ENCODE data around the gene IGSF10.
"Not testable (repeated sequence)": the region's sequence is repeated elsewhere in the genome, so short reads cannot be mapped to it uniquely, and the experiment has no call there.

IGSF10 gene
- total RNA-seq: 0 reads per million in 4 donors

- no peak for DNase-seq
Observed at GRCh38 chr3:151460774-151461450, at the start of gene IGSF10. Gene IGSF10, minus strand, starts transcription at chr3:151461061. Its CDS starts 2,352 bp downstream, at chr3:151458709.

DNA sequence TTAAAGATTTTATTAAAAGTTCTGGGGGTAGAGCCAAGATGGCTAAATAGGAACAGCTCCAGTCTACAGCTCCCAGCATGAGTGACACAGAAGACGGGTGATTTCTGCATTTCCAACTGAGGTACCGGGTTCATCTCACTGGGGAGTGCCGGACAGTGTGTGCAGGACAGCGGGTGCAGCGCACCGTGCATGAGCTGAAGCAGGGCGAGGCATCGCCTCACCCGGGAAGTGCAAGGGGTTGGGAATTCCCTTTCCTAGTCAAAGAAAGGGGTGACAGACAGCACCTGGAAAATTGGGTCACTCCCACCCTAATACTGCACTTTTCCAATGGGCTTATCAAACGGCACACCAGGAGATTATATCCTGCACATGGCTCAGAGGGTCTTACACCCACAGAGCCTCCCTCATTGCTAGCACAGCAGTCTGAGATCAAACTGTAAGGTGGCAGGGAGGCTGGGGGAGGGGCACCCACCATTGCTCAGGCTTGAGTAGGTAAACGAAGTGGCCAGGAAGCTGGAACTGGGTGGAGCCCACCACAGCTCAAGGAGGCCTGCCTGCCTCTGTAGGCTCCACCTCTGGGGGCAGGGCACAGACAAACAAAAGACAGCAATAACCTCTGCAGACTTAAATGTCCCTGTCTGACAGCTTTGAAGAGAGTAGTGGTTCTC, 48.7 kb upstream of the IGSF10 start:
- not testable (repeated sequence) for DNase-seq

DNA sequence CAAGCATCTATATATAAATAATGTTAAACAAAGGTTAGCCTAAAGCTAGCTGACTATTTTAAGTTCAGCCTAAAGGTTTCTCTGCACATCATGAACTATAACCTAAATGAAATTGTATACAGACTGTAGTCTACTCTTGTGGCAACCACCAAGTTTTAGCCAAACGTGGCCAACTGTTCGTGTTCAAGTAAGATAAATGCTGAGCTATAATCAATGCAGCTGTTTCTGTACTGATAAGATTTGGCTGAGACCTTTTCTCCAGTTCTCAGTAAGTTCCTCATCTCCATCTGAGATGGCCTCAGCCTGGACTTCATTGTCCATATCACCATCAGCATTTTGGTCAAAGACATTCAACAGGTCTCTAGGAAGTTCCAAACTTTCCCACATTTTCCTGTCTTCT, 43.7 kb upstream of the IGSF10 start:
- no peak for DNase-seq

- DNase-seq: no peak
Observed at GRCh38 chr3:151503074-151503473, 42.2 kb upstream of the IGSF10 start.

DNA sequence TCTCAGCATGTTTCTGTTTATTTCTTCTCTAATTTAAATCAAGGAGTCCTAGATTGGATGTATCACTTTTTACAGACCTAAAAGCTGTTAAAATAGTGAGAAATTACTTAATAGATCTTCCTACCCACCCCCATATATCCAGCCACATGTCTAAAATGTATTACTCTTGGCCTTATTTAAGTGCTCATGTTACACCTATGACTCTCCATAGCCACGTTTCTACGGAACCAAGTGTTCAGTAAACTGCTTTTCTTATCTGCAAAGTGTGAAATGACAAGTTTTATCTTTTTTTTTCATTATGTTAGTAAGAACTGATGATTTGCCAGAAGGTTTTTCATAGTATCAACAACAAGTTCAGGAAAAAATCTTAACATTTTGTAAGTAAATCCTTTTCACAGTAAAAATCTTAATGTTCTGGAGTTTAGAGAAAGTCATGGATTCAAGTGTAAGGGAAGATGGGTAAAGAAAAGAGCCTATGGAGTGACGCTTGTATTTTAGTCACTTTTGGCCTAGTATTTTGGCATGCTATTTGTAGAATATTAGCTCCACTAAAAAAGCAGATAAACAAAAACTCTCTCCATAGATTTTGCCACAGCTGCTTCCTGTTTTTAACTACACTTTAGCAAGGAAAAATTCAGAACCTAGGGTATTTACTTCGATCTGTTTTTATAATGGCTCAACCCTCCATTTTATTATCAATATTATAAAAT, 41.2 kb upstream of the IGSF10 start:
- no peak for DNase-seq

DNA sequence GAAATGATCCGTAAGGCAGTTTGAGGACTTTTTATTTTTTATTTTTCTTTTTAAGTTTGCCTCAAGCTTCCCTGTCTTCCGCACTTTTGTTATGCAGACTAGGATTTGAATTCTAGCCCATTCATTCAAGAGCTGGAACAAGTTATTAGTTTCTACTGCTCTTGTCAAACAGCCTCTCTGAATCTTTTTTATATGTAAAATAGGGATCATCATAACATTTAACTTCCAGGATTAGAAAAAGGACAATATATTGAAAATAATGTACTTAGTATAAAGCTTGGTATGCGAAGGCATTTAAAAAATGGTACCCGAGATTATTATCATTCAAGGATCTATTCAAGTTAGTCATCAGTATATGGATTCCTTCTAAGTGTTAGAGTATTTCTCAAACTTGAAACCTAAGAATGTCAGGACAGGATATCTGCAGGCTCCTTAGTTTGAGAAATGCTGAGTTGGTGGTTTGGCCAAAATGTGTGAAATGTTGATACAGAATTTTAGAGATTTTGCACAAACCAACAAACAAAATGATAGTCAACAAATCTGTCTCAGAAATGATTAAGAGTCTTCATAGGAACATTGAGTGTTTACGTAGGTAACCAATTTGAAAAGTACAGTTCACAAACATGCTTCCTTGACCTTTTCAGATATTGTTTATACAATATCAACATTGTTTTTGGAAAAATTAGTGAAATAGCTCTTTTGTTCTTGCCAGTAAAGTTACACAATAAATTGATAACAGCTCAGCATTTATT, 40.5 kb upstream of the IGSF10 start:
- no peak for DNase-seq

GRCh38 chr3:151499168-151499567, 38.3 kb upstream of the IGSF10 start:
- DNase-seq: no peak

DNA sequence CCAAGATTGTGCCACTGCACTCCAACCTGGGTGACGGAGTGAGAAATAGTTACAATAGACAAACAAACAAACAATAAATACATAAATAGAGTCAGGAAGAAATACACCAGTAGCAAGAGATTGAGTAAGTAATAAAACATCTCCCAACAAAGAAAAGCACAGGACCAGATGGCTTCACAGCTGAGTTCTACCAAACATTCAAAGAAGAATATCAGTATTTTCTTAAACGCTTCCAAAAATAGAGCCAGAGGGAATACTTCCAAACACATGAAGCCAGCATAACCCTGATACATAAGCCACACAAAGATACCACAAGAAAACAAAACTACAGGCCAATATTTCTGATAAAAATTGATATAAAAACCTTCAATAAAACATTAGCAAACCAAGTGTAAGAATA, 30.7 kb upstream of the IGSF10 start:
- no peak for DNase-seq

GRCh38 chr3:151487833-151488232, 27.0 kb upstream of the IGSF10 start:
- not testable (repeated sequence) for DNase-seq

DNA sequence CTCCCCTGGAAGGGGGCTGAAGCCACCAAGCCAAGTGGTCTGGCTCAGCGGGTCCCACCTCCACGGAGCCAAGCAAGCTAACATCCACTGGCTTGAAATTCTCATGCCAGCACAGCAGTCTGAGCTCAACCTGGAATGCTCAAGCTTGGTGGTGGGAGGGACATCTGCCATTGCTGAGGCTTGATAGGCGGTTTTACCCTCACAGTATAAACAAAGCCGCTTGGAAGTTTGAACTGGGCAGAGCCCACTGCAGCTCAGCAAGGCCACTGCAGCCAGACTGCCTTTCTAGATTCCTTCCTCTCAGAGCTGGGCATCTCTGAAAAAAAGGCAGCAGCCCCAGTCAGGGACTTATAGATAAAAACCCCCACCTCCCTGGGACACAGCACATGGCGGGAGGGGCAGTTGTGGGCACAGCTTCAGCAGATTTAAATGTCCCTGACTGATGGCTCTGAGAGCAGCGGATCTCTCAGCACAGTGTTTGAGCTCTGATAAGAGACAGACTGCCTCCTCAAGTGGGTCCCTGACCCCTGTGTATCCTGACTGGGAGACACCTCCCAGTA, 23.2 kb upstream of the IGSF10 start:
- no peak for DNase-seq

DNA sequence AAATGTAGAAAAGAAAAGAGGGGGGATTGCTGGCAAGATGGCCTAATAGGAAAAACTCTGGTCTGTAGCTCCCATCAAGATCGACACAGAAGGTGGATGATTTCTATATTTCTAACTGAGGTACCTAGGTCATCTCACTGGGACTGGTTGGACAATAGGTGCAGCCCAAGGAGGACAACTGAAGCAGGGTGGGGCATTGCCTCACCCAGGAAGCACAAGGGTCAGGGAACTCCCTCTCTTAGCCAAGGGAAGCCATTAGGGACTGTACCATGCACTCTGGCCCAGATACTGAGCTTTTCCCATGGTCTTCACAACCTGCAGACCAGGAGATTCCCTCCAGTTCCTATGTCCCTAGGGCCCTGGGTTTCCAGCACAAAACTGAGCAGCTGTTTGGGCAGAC, 22.6 kb upstream of the IGSF10 start:
- no peak for DNase-seq

DNA sequence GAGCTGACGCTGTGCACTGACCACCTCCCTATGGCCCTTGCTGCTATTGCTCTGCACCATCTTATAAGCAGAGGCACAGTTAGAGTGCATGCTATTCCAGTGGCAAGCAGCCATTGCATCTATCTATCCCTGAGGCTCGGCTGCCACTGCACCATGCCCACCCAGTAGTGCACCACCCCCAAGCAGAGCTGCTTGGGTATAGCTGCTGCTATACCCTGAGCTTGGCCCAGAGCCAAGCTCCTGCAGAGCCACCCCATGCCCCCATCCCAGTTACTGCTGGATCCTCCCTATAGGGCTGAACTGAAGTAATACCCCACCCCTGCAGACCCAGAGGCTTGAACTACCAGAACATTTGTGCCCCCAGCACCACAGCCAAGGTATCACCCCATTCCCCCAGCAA, 19.6 kb upstream of the IGSF10 start:
- no peak for DNase-seq

DNA sequence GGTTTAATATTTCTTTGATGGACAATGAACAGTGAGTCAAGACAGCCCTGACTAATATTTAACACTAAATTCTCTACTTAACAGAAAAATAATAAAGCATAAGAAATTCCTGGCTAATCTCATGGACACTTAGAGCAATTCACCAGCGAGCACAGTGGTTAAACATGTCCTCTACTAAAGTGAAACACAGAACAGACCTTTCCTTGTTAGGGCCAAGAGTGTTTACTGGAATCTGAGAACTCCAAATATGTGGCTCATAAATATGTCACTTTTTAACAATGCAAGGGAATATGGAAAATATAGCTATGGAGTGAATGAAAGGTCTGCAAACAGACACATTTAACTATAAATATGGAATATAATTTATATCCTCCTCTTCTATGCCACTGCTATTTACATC, 18.6 kb upstream of the IGSF10 start:
- no peak for DNase-seq

DNA sequence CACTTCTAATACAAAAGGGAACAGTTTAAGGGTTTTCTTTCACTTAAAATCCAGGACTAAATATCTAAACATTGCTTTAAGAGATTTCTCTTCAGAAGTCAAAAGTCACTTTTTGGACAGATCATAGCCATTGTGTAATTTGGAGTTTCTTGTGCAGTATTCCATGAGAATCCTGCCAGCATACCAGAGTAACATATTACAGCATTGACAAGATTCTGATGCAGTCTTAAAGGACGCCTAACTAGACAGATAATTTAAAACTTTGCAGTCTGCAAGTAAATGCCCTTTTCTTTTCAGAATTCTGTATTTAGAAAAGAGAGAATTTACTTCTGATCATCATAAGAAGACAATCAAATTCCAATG, 17.5 kb upstream of the IGSF10 start:
- no peak for DNase-seq

DNA sequence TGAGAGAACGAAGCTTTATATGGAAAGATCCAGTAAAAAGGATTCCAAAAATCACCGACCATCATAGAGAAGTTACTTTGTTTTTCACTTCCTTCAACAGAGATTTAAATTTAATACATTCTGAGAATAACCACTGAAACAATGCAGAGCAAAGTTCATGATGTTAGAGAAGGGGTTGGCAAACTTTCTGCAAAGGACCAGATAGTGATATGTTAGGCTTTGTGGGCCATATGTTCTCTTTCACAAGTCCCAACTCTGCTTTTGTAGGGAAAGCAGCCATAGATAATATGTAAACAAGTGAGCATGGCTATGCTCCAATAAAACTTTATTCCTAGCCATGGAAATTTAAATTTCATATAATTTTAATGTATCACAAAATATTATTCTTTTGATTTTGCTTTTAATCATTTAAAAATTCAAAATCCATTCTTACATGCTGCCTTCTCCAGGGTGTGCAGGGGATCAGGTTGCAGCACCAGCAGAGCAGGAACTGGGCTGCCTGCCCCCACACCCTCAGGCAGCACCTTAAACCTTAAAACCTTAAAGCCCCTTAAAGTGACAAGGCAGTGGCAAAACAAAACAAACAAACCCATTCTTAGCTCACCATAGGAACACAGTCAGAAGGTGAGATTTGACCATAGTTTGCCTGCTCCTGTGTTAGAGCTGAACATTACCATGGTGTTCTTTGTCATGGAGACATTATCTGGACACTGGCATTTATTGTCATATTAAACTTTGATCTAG, 16.9 kb upstream of the IGSF10 start:
- no peak for DNase-seq

GRCh38 chr3:151476344-151477018, 15.6 kb upstream of the IGSF10 start:
- DNase-seq: no peak

- peak in 4 of 5 donors; percentile 8 to 25 (median 24) for DNase-seq
Observed at GRCh38 chr3:151468284-151468917, 7.5 kb upstream of the IGSF10 start.

DNA sequence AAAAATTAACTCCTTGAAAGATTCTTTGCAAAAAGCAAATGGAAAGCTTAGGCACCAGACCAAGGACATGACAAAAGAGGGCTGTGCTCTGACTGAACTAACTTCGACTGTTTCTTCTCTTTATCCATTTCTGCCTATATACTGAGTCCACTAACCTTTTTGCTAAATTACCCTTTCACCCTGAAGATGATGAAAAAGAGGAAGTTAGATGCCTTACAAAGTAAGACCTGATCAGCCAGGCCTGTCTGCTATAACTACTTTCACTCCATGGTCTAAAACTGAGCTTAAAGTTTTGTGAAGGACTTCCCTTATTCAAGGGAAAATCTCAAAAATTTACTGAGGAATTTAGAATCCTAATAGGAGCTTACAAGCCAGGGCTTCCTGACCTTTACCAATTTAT, 6.2 kb upstream of the IGSF10 start:
- no peak for DNase-seq

GRCh38 chr3:151462991-151463390, 2.1 kb upstream of the IGSF10 start:
- DNase-seq: no peak

DNA sequence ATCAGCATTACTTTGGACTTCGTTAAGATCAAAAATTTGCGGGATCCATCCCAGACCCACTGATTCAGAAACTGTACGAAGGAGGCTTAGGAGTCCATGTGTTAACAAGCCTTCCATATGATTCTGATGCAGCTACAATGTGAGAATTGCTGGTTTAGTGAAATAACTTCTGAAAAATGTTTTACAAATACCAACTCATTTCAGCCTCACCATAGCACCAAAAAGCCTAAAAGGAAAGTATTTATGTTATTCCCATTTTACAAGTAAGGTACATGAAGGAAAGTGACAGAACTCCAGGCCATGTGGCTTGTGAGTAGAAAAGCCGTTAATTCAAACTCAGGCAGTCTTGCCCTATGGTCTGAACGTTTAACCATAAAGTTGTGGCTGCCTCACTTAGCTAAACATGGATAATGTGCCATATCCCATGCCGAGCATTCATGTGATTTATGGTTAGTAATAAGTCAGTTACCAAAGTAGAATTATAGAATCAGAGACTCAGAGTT, 1.5 kb upstream of the IGSF10 start:
- no peak for DNase-seq

DNA sequence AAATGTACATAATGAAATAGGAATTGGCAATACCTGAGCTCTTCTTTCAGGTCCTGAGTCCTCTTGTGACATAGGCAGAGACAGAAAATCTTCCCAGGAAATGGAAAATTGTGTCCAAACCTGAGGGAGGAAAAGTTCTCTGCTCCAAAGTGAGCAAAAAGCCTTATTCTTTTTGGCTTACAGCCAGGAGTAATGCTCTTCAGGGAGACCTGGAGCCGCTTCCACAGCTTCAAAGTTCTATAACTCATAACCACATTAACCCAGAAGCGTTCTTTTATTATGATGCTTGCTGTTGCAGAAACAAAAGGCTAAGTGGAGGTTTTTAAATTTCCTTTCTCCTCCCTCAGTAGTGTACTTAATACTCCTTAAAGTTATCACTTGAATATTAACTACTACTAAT, 633 bp downstream of the IGSF10 start:
- no peak for DNase-seq
